Fibroblast of lung (primary cell): ENCODE results near the gene MTMR4.
A peak's percentile ranks its signal among the peaks of the same experiment; 100 is the strongest.

ENCODE experiments used
- EZH2 ChIP-seq: IDR thresholded peaks from 2 replicates; pipeline ENCODE4 v1.5.1; 2012; ENCODE audit warnings: low read length, control low read depth, mild to moderate bottlenecking; ENCODE audit errors: missing control alignments
- TF ChIP-seq, protein P1 (sequence below), 2 donors: IDR thresholded peaks in 1 of 2; conservative IDR thresholded peaks in 1 of 2; 1 replicate in 1 of 2; 2 replicates in 1 of 2; pipeline ENCODE4 v1.5.1; 2011 to 2012; ENCODE audit warnings: low read length in 2 of 2, control low read depth in 1 of 2, inconsistent platforms in 1 of 2, low read depth in 1 of 2, mild to moderate bottlenecking in 1 of 2

- TF ChIP-seq, protein P1, sequence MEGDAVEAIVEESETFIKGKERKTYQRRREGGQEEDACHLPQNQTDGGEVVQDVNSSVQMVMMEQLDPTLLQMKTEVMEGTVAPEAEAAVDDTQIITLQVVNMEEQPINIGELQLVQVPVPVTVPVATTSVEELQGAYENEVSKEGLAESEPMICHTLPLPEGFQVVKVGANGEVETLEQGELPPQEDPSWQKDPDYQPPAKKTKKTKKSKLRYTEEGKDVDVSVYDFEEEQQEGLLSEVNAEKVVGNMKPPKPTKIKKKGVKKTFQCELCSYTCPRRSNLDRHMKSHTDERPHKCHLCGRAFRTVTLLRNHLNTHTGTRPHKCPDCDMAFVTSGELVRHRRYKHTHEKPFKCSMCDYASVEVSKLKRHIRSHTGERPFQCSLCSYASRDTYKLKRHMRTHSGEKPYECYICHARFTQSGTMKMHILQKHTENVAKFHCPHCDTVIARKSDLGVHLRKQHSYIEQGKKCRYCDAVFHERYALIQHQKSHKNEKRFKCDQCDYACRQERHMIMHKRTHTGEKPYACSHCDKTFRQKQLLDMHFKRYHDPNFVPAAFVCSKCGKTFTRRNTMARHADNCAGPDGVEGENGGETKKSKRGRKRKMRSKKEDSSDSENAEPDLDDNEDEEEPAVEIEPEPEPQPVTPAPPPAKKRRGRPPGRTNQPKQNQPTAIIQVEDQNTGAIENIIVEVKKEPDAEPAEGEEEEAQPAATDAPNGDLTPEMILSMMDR (conservative IDR thresholded peaks at IDR 0.05 in 1 of 2, IDR thresholded peaks at IDR 0.05 in 1 of 2; ENCODE audit: low read depth in 1 of 2, low read length in 2 of 2): peak in 1 of 2 donors; percentile 20
- no peak for TF ChIP-seq EZH2
Observed at GRCh38 chr17:58527306-58527705, 12.9 kb upstream of the MTMR4 start.
